ENCODE results near the gene IGLON5. TPM values are rescaled to one million over a fixed set of nuclear protein-coding genes. Genes with fewer than 3 reads are reported as not detected.

IGLON5 gene
- total and polyA plus RNA-seq, 2 experiments from 2014 or later, result 5.0 to 29.1 TPM

DNA sequence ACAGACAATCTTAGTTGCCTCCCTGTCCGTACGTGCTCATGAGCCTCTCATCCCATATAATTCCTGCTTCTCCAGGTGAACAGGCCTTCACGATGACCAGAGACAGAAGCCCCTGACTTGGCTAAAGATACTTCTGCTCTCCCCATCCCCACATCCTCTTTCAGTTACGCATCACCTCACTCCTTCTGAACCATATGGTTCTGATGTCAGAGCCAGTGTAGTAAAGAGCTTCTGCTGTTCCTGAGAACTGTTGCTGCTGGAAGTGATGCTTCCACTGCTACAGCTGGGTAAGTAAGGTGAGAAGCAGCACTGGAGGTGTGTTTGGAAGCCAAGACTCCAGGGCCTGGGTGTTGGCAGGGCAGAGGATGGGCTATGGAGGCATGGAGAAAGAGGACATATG lies 47.6 kb upstream of the IGLON5 start (continued):
- TF ChIP-seq ZNF331 (CRISPR knock-in tag; IDR thresholded peaks at IDR 0.05; ENCODE audit: low read depth), result no peak

DNA sequence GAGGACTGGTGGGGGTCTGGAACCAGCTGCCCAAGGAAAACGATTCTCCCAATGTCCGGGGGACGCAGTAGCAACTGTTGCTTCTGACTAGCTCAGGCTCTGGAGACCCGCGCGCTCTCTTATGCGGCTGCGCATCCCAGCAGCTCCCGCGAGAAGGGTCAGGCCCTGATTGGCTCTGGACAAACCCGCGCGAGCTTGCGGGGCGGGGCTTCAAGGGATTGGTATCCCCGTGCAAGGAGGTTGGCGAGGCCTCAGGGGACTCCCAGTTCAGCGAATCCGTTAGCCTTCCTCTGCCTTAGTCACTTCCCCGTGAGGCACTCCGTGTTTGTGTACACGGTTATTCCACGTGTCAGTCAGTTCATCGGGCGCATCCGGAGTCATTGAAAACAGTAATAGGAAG lies 40.4 kb upstream of the IGLON5 start:
- no peaks in the 10 kb centered on the region for H3K4me1 ChIP-seq (ENCODE audit: insufficient read depth)
- DNase-seq (ENCODE audit: low spot score) (peak; percentile 63), ATAC-seq (peak; percentile 67)
- Mint-ChIP-seq H3K27me3 (ENCODE audit: insufficient read depth, low read depth, poor library complexity) (peaks cover 7% of the 10 kb centered on the region), H3K36me3 (ENCODE audit: low read depth) (no peaks in the 10 kb centered on the region), H3K27ac (peak overlapping the region; percentile 29; the same call in 1 of the 2 replicates), H3K9me3 (0 out of 3 replicates have a peak, but pooled peaks cover 4% of the 10 kb centered on the region), H3K4me1 (no peaks in the 10 kb centered on the region), H3K4me3 (no peak overlapping the region)
- no peak overlapping the region for H3K4me2 ChIP-seq
- no peaks in the 10 kb centered on the region for H3K79me2 ChIP-seq (replicated peaks; ENCODE audit: insufficient read depth)
- no peaks in the 10 kb centered on the region for H4K20me1 ChIP-seq (replicated peaks; ENCODE audit: insufficient read depth)
- no peak overlapping the region for H3K4me3 ChIP-seq
- H3K9me2 ChIP-seq (ENCODE audit: insufficient read depth), result peaks cover 10% of the 10 kb centered on the region; the same call in 1 of the 2 replicates
- no peaks in the 10 kb centered on the region for H3F3A ChIP-seq (replicated peaks; ENCODE audit: low read depth)
- H3K27me3 ChIP-seq (ENCODE audit: insufficient read depth), result 0 out of 2 replicates have a peak, but pooled peaks cover 3% of the 10 kb centered on the region
- TF ChIP-seq, protein P1, sequence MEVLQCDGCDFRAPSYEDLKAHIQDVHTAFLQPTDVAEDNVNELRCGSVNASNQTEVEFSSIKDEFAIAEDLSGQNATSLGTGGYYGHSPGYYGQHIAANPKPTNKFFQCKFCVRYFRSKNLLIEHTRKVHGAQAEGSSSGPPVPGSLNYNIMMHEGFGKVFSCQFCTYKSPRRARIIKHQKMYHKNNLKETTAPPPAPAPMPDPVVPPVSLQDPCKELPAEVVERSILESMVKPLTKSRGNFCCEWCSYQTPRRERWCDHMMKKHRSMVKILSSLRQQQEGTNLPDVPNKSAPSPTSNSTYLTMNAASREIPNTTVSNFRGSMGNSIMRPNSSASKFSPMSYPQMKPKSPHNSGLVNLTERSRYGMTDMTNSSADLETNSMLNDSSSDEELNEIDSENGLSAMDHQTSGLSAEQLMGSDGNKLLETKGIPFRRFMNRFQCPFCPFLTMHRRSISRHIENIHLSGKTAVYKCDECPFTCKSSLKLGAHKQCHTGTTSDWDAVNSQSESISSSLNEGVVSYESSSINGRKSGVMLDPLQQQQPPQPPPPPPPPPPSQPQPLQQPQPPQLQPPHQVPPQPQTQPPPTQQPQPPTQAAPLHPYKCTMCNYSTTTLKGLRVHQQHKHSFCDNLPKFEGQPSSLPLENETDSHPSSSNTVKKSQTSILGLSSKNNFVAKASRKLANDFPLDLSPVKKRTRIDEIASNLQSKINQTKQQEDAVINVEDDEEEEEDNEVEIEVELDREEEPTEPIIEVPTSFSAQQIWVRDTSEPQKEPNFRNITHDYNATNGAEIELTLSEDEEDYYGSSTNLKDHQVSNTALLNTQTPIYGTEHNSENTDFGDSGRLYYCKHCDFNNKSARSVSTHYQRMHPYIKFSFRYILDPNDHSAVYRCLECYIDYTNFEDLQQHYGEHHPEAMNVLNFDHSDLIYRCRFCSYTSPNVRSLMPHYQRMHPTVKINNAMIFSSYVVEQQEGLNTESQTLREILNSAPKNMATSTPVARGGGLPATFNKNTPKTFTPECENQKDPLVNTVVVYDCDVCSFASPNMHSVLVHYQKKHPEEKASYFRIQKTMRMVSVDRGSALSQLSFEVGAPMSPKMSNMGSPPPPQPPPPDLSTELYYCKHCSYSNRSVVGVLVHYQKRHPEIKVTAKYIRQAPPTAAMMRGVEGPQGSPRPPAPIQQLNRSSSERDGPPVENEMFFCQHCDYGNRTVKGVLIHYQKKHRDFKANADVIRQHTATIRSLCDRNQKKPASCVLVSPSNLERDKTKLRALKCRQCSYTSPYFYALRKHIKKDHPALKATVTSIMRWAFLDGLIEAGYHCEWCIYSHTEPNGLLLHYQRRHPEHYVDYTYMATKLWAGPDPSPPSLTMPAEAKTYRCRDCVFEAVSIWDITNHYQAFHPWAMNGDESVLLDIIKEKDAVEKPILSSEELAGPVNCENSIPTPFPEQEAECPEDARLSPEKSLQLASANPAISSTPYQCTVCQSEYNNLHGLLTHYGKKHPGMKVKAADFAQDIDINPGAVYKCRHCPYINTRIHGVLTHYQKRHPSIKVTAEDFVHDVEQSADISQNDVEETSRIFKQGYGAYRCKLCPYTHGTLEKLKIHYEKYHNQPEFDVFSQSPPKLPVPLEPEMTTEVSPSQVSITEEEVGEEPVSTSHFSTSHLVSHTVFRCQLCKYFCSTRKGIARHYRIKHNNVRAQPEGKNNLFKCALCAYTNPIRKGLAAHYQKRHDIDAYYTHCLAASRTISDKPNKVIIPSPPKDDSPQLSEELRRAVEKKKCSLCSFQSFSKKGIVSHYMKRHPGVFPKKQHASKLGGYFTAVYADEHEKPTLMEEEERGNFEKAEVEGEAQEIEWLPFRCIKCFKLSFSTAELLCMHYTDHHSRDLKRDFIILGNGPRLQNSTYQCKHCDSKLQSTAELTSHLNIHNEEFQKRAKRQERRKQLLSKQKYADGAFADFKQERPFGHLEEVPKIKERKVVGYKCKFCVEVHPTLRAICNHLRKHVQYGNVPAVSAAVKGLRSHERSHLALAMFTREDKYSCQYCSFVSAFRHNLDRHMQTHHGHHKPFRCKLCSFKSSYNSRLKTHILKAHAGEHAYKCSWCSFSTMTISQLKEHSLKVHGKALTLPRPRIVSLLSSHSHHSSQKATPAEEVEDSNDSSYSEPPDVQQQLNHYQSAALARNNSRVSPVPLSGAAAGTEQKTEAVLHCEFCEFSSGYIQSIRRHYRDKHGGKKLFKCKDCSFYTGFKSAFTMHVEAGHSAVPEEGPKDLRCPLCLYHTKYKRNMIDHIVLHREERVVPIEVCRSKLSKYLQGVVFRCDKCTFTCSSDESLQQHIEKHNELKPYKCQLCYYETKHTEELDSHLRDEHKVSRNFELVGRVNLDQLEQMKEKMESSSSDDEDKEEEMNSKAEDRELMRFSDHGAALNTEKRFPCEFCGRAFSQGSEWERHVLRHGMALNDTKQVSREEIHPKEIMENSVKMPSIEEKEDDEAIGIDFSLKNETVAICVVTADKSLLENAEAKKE (CRISPR knock-in tag; IDR thresholded peaks at IDR 0.05), result no peak
- TF ChIP-seq EZH2 (IDR thresholded peaks at IDR 0.05; ENCODE audit: low read depth, unreplicated experiment) (no peak), JUNB (IDR thresholded peaks at IDR 0.05; ENCODE audit: unreplicated experiment) (no peak), STAT1 (IDR thresholded peaks at IDR 0.05; ENCODE audit: unreplicated experiment) (no peak), CREB1 (CRISPR knock-in tag; IDR thresholded peaks at IDR 0.05; ENCODE audit: low read depth) (no peak), POLR2AphosphoS5 (IDR thresholded peaks at IDR 0.05; ENCODE audit: low read depth) (no peak), NANOG (IDR thresholded peaks at IDR 0.05; ENCODE audit: borderline replicate concordance) (no peak)
- TF ChIP-seq, protein P2, sequence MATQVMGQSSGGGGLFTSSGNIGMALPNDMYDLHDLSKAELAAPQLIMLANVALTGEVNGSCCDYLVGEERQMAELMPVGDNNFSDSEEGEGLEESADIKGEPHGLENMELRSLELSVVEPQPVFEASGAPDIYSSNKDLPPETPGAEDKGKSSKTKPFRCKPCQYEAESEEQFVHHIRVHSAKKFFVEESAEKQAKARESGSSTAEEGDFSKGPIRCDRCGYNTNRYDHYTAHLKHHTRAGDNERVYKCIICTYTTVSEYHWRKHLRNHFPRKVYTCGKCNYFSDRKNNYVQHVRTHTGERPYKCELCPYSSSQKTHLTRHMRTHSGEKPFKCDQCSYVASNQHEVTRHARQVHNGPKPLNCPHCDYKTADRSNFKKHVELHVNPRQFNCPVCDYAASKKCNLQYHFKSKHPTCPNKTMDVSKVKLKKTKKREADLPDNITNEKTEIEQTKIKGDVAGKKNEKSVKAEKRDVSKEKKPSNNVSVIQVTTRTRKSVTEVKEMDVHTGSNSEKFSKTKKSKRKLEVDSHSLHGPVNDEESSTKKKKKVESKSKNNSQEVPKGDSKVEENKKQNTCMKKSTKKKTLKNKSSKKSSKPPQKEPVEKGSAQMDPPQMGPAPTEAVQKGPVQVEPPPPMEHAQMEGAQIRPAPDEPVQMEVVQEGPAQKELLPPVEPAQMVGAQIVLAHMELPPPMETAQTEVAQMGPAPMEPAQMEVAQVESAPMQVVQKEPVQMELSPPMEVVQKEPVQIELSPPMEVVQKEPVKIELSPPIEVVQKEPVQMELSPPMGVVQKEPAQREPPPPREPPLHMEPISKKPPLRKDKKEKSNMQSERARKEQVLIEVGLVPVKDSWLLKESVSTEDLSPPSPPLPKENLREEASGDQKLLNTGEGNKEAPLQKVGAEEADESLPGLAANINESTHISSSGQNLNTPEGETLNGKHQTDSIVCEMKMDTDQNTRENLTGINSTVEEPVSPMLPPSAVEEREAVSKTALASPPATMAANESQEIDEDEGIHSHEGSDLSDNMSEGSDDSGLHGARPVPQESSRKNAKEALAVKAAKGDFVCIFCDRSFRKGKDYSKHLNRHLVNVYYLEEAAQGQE (IDR thresholded peaks at IDR 0.05; ENCODE audit: unreplicated experiment), result no peak
- no peak overlapping the region for H3K27ac ChIP-seq (ENCODE audit: low read depth)
- H2AFZ ChIP-seq, result peak overlapping the region; percentile 83
- no peaks in the 10 kb centered on the region for H3K36me3 ChIP-seq (ENCODE audit: insufficient read depth)

Measured in GM23338 (cell line).